Right lobe of liver (tissue), 6 donors: ENCODE results near the gene MGARP. TPM values are rescaled to one million over a fixed set of nuclear protein-coding genes. Genes with fewer than 3 reads are reported as not detected.
"Not testable (repeated sequence)": the region's sequence is repeated elsewhere in the genome, so short reads cannot be mapped to it uniquely, and the experiment has no call there.

Experiments
- ATAC-seq, 4 donors: fragments of 200-7000 bp; cut with Tn5 transposase; one replicate each; pipeline ENCODE4 v1.9.1; 2020; ENCODE audit warnings: mild to moderate bottlenecking in 4 of 4, moderate library complexity in 4 of 4
- DNase-seq, 3 donors: peaks; one replicate each; pipeline ENCODE4 v3.0.0-alpha.2; 2020
- H3K27ac ChIP-seq, 3 donors: fragments of 200-600 bp; one replicate each; pipeline ENCODE4 v1.8.0; 2022
- H3K27me3 ChIP-seq, 2 donors: fragments of 200-600 bp; one replicate each; pipeline ENCODE4 v1.8.0; 2022
- H3K36me3 ChIP-seq, 4 donors: fragments of 200-600 bp; sonication (generic) in 1 of 4; one replicate each; pipeline versions ENCODE4 v1.5.1 to v1.8.0; 2017 to 2022; ENCODE audit warnings: control low read depth in 1 of 4
- H3K4me1 ChIP-seq, 4 donors: fragments of 200-600 bp; sonication (generic) in 1 of 4; one replicate each; pipeline versions ENCODE4 v1.5.1 to v1.8.0; 2017 to 2022; ENCODE audit warnings: control low read depth in 1 of 4
- H3K4me3 ChIP-seq, 3 donors: fragments of 200-600 bp; one replicate each; pipeline ENCODE4 v1.8.0; 2022
- H3K9me3 ChIP-seq, 4 donors: fragments of 200-600 bp; sonication (generic) in 1 of 4; one replicate each; pipeline versions ENCODE4 v1.5.1 to v1.8.0; 2017 to 2022; ENCODE audit warnings: control low read depth in 1 of 4
- POLR2A ChIP-seq: fragments of 450-650 bp; IDR thresholded peaks from one replicate; pipeline ENCODE4 v1.6.1; 2017; ENCODE audit warnings: antibody characterized with exemption, mild to moderate bottlenecking
- WGBS: methylation state at CpG from one replicate; pipeline ENCODE4 v1.1.6; 2018; ENCODE audit warnings: low coverage, low lambda C conversion rate; ENCODE audit not compliant: insufficient coverage; ENCODE audit errors: missing lambda C conversion rate; 5-methylcytosine and 5-hydroxymethylcytosine counted together
- intact Hi-C, 2 donors: fragments of 100-400 bp; cut with DNase I; formaldehyde crosslinking; loops; one replicate each; pipeline versions ENCODE4 v1.11.2 to v1.14.1; 2022
- total RNA-seq, 6 experiments: library from RNA; depleted of rRNA in 2 of 6; stranded (reverse); fragments of >200 nt in 2 of 6; fragmentation: NEBNext Ultra II Directional in 3 of 6; extraction: Animal tissue kit (Norgen Biotek cat#: 25700) in 3 of 6; gene quantifications; one replicate each; pipeline versions ENCODE4 v1.1.0 to v1.2.4, GENCODE V29; 2016 to 2023
- TF ChIP-seq, protein P1 (sequence below), 4 donors: fragments of 200-600 bp in 3 of 4; fragments of 450-650 bp in 1 of 4; IDR thresholded peaks; one replicate each; pipeline versions ENCODE4 v1.5.1 to v1.8.0; 2016 to 2022; ENCODE audit warnings: antibody characterized with exemption in 4 of 4, mild to moderate bottlenecking in 2 of 4
- donor health status: DM: no; HTN: yes; CAD: no.
- donor health status: DM: no; HTN: no; CAD: no.
- donor health status: DM: no; HTN: no; CAD: no.
- donor health status: DM: no; HTN: yes; CAD: no.
- donor health status: DM: no; HTN: yes; CAD: no.

Gene MGARP
- total RNA-seq, 6 experiments from 2014 or later: 0.20 to 0.43 TPM; not detected in 4

DNA sequence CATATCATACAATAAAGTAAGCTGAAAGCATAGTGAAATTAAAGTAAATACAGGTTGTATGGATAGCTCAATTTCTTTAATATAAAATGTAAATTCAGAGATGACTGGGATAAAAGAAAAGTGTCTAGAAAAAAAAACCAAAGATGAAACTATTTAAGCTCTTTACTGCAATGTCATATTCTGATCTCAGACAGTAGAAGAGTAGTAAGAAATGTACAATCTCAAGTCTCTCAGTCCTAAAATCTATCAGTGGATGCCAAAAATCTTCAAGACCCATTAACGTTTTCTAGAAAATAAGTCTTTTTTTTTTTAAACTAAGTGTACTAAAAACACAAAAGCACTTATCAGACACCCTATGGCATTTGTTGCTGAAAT, 13.8 kb downstream of the MGARP start:
- Histone ChIP-seq H3K36me3 (no peaks in the 10 kb centered on the region), H3K4me3 (peak overlapping the region in 2 of 3 donors; percentile 28 to 35), H3K9me3 (no peaks in the 10 kb centered on the region), H3K27ac (no peak overlapping the region), H3K27me3 (no peaks in the 10 kb centered on the region), H3K4me1 (no peaks in the 10 kb centered on the region)
- WGBS: 6% methylated on average over 1 of the region's 1 CpG
- intact Hi-C loops: no loop called here
- TF ChIP-seq, protein P1, sequence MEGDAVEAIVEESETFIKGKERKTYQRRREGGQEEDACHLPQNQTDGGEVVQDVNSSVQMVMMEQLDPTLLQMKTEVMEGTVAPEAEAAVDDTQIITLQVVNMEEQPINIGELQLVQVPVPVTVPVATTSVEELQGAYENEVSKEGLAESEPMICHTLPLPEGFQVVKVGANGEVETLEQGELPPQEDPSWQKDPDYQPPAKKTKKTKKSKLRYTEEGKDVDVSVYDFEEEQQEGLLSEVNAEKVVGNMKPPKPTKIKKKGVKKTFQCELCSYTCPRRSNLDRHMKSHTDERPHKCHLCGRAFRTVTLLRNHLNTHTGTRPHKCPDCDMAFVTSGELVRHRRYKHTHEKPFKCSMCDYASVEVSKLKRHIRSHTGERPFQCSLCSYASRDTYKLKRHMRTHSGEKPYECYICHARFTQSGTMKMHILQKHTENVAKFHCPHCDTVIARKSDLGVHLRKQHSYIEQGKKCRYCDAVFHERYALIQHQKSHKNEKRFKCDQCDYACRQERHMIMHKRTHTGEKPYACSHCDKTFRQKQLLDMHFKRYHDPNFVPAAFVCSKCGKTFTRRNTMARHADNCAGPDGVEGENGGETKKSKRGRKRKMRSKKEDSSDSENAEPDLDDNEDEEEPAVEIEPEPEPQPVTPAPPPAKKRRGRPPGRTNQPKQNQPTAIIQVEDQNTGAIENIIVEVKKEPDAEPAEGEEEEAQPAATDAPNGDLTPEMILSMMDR (IDR thresholded peaks at IDR 0.05): no peak
- no peak for TF ChIP-seq POLR2A
- DNase-seq: no peak
- ATAC-seq: no peak

DNA sequence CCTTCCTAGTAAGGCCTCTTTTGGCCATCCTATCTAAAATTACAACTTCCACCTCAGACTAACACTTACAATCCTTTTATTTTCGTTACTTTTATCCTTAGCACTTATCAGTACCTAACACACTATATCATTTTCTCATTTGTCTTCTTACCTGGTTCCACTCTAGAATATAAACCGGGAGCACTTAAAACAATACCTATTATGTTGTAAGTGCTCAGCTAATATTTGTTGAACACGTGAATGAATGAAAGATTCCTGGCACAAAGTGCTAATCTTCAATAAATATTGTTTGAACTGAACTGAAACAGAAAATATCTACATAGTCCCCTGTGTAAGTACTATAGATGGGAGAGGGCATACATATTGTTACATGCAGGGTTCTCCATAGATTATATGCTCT, 14.4 kb downstream of the MGARP start:
- no peak for TF ChIP-seq POLR2A
- TF ChIP-seq, protein P1 (IDR thresholded peaks at IDR 0.05): no peak
- 31% methylated on average over 3 of the region's 3 CpGs for WGBS
- no peaks in the 10 kb centered on the region for H3K27me3 ChIP-seq

DNA sequence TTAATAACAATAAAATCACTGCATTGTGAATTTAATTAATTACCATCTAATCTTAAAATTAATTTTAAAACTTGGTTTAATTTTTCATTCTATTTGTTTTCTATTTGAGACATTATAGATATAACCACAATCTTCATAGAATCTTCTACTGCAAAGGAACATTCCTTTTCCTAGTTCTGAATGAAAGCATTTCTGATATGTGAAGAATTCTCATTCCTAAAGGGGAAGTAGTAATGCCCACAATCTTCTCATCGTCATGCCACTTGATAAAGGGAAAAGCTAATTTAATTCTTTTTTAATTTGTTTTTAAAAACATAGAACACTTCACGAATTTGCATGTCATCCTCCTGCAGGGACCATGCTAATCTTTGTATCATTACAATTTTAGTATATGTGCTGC, 23.7 kb downstream of the MGARP start:
- no peaks in the 10 kb centered on the region for H3K27me3 ChIP-seq
- H3K4me3 ChIP-seq: no peak overlapping the region
- no peak overlapping the region for H3K27ac ChIP-seq
- no peaks in the 10 kb centered on the region for H3K9me3 ChIP-seq
- no peak for DNase-seq
- 36% methylated on average over 2 of the region's 2 CpGs for WGBS
- no peak for ATAC-seq
- no peaks in the 10 kb centered on the region for H3K36me3 ChIP-seq
- no peak for TF ChIP-seq POLR2A
- TF ChIP-seq, protein P1 (IDR thresholded peaks at IDR 0.05): no peak
- intact Hi-C loops: no loop called here
- H3K4me1 ChIP-seq: no peaks in the 10 kb centered on the region

More for the DNA sequence above, 14.4 kb downstream of the MGARP start:
- Histone ChIP-seq H3K27ac (no peak overlapping the region), H3K9me3 (no peaks in the 10 kb centered on the region), H3K4me1 (no peaks in the 10 kb centered on the region), H3K4me3 (no peak overlapping the region), H3K36me3 (no peaks in the 10 kb centered on the region)
- DNase-seq (no peak), ATAC-seq (no peak)
- intact Hi-C loops: no loop called here

DNA sequence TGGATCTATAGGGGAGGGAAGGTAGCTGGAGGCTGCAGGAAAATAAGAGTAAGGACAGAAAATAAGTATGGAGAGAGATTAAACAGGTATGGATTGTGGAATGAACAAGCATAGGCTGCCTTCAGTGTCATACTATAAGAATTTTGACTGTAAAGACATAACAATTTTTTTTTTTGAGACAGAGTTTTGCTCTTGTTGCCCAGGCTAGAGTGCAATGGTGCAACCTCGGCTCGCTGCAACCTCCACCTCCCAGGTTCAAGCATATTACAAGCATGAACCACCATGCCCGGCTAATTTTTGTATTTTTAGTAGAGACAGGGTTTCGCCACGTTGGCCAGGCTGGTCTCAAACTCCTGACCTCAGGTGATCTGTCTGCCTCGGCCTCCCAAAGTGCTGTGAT, 24.4 kb downstream of the MGARP start:
- H3K27me3 ChIP-seq, ATAC-seq, DNase-seq, H3K9me3 ChIP-seq, H3K4me1 ChIP-seq, H3K36me3 ChIP-seq, intact Hi-C loops, H3K4me3 ChIP-seq, H3K27ac ChIP-seq: not testable (repeated sequence)
- WGBS: 86% methylated on average over 6 of the region's 6 CpGs

DNA sequence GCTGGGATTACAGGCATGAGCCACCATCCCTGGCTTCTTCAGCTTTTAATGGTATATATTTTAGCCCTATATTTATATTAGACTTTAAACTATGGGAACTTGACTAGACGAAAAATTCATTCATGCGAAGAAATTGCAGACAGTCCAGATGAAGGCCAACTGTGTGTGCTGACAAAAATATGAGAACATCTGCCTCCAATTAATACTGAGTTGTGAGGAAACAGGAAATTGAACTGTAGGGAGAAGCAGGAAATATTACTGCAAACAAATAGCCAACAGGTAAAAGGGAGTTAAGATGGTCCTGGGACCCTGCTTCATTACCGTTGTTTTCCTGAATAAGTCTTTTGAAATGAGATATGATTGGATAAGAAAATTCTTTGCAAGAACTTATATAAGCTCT, 26.3 kb downstream of the MGARP start:
- H3K4me3 ChIP-seq: no peak overlapping the region
- intact Hi-C loops: no loop called here
- H3K4me1 ChIP-seq: no peaks in the 10 kb centered on the region
- H3K27me3 ChIP-seq: no peaks in the 10 kb centered on the region
- 55% methylated on average over 1 of the region's 3 CpGs for WGBS
- no peak overlapping the region for H3K27ac ChIP-seq
- no peaks in the 10 kb centered on the region for H3K9me3 ChIP-seq
- ATAC-seq: no peak
- TF ChIP-seq, protein P1 (IDR thresholded peaks at IDR 0.05): no peak
- no peaks in the 10 kb centered on the region for H3K36me3 ChIP-seq
- no peak for DNase-seq
